GM19324 (cell line): Measurements from ENCODE around the gene FILIP1L.

Experiments
- ATAC-seq: cut with Tn5 transposase; IDR thresholded peaks from one replicate; pipeline ENCODE4 v1.9.1; 2021; ENCODE audit warnings: mild to moderate bottlenecking, moderate library complexity; ENCODE audit not compliant: unreplicated experiment, low FRiP score

Gene FILIP1L

GRCh38 chr3:100125161-100125938, 11.0 kb upstream of the FILIP1L start:
- ATAC-seq = no peak

- ATAC-seq = no peak
Observed at GRCh38 chr3:100124201-100124761, 10.0 kb upstream of the FILIP1L start.

GRCh38 chr3:100123112-100123511, 8.8 kb upstream of the FILIP1L start:
- no peak for ATAC-seq

GRCh38 chr3:100122321-100122720, 8.0 kb upstream of the FILIP1L start:
- ATAC-seq = no peak

- ATAC-seq = no peak
Observed at GRCh38 chr3:100120693-100121092, 6.4 kb upstream of the FILIP1L start.

- no peak for ATAC-seq
Observed at GRCh38 chr3:100120012-100120411, 5.7 kb upstream of the FILIP1L start.

- no peak for ATAC-seq
Observed at GRCh38 chr3:100117093-100117492, 2.8 kb upstream of the FILIP1L start.

GRCh38 chr3:100113723-100114412, 433 bp downstream of the FILIP1L start:
- ATAC-seq = no peak

- no peak for ATAC-seq
Observed at GRCh38 chr3:100111728-100112127, 2.6 kb downstream of the FILIP1L start.

- ATAC-seq = no peak
Observed at GRCh38 chr3:100110162-100110561, 4.1 kb downstream of the FILIP1L start.

- ATAC-seq = no peak
Observed at GRCh38 chr3:100108464-100109079, 5.7 kb downstream of the FILIP1L start.

GRCh38 chr3:100107221-100107814, 7.0 kb downstream of the FILIP1L start:
- ATAC-seq = no peak

- ATAC-seq = no peak
Observed at GRCh38 chr3:100106531-100107141, 7.7 kb downstream of the FILIP1L start.

GRCh38 chr3:100106094-100106493, 8.2 kb downstream of the FILIP1L start:
- no peak for ATAC-seq

GRCh38 chr3:100105501-100105900, 8.8 kb downstream of the FILIP1L start:
- peak; percentile 30 for ATAC-seq

GRCh38 chr3:100104817-100105413, 9.4 kb downstream of the FILIP1L start:
- ATAC-seq = no peak

- ATAC-seq = peak; percentile 54
Observed at GRCh38 chr3:100104442-100104798, 9.9 kb downstream of the FILIP1L start.

GRCh38 chr3:100103558-100104441, 10.5 kb downstream of the FILIP1L start:
- peak; percentile 78 for ATAC-seq

- ATAC-seq = no peak
Observed at GRCh38 chr3:100102757-100103156, 11.5 kb downstream of the FILIP1L start.
